ENCODE results near the gene ADGRA1.
"Not testable (repeated sequence)": the region's sequence is repeated elsewhere in the genome, so short reads cannot be mapped to it uniquely, and the experiment has no call there.

The ADGRA1 gene

DNA sequence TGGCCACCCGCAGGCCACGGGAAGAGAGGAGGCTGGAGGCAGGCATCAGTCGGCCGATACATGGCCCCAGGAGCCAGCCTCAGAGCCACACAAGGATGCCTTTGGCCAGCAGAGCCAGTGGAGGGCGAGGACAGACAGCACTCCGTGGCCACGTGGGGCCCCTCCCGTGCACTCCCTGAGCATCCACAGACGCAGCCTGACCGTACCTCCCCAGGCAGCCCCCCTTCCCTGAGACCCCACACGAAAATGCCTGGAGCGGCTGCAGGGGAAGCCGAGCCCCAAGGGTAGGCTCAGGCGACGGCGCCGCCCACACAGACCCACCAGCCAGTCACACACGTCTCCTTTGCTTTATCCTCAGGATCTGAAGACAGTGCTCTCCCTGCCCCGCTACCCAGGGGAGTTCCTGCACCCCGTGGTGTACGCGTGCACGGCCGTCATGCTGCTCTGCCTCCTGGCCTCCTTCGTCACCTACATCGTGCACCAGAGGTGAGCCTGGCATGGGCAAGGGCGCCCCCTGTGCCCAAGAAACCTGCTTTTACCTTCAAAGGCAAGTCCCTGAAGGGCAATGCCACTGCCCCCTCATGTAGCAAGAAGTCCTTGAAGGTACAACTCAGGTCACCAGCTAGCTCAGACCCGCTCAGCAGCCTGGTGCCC lies 9.0 kb downstream of the ADGRA1 start:
- DNase-seq (ENCODE audit: low read depth) = no peak

DNA sequence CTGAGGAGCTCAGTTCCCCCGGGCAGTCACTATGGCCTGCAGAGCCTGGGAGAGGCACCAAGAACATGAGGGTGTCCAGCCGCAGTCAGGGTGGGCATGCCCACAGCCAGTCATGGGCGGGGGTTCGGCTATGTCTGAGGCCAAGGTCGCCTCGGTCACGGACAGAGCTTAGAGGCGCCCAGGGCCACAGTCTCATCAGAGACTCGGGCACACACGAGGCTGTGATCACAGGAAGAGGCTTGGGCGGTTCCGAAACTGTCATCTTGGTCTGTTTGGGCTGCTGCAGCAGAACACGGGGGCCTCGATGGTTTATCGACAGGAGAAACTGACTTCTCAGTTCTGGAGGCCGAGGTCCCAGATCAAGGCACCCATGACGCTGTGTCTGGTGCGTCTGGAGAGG lies 9.7 kb downstream of the ADGRA1 start:
- DNase-seq (ENCODE audit: low read depth) = no peak

DNA sequence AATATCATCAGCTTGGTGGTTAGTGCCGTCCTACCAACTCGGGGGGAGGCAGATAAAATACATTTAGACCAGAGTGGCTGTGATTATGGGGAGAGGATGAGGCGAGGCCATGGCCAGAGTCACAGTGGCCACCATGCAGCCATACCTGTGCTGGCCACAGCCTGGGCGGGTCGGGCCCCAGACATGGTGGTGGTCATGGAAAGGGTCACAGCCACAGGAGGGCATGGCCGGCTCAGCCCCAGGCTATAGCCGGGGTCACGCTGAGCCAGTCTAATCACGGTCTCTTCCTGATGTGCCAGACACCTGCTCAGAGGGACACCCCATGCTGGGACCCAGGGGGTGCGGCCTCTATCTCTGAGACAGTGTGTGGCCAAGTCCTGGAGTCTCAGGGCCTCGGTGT lies 10.2 kb downstream of the ADGRA1 start:
- DNase-seq (ENCODE audit: low read depth) = no peak

GRCh38 chr10:133098426-133099124 lies 10.9 kb downstream of the ADGRA1 start:
- no peak for DNase-seq (ENCODE audit: low read depth)

DNA sequence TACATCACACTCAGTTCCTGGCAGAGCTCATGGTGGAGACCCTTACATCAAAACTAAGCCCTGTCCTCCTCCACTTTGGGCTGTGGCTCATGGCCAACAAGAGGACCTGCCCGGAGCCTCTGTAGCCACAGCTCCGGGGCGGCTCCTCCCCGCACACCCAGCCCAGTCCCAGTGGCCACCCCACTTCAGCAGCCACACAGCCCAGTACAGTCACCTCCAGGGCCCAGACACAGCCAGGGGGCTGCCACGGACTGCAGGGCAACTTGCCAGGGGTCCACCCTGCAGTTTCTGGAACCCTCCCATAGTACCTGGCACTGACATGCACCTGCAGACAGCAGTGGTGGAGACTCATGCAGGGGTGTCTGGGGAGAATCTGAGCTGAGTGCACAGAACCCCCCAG lies 11.8 kb downstream of the ADGRA1 start:
- no peak for DNase-seq (ENCODE audit: low read depth)

- no peak for DNase-seq (ENCODE audit: low read depth)
These were observed 12.5 kb downstream of the ADGRA1 start for GRCh38 chr10:133100186-133100585.

GRCh38 chr10:133100706-133101415 lies 13.1 kb downstream of the ADGRA1 start:
- DNase-seq (ENCODE audit: low read depth) = no peak

GRCh38 chr10:133101416-133101810 lies 13.7 kb downstream of the ADGRA1 start:
- no peak for DNase-seq (ENCODE audit: low read depth)

DNA sequence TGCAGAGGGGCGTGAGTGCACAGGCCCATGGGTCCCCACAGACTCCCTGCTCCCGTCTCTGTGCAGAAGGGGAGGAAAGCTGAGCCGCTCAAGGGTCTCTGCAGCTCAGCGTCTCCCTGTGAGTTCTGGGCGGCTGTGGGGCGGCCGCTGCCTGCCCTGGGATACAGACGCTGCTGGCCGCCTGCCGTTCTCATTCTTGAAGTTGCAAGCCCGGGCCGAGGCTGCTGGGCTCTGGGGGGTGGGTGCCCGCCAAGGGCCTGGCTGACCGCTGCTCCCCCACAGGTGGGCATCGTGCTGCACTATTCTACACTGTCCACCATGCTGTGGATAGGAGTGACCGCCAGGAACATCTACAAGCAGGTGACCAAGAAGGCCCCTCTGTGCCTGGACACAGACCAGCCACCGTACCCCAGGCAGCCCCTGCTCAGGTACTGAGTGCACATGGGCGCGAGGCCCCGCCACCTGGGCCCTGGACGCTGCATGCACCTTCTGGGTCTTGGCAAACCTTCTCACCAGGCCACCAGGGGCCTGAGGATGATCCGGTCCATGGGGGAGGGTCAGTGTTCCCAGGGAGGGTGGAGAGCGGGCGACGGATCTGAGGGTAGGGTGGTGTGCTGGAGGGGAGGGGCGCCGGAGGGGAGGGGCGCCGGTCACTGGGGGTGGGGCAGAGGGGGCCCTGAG lies 14.8 kb downstream of the ADGRA1 start:
- DNase-seq (ENCODE audit: low read depth) = no peak

DNA sequence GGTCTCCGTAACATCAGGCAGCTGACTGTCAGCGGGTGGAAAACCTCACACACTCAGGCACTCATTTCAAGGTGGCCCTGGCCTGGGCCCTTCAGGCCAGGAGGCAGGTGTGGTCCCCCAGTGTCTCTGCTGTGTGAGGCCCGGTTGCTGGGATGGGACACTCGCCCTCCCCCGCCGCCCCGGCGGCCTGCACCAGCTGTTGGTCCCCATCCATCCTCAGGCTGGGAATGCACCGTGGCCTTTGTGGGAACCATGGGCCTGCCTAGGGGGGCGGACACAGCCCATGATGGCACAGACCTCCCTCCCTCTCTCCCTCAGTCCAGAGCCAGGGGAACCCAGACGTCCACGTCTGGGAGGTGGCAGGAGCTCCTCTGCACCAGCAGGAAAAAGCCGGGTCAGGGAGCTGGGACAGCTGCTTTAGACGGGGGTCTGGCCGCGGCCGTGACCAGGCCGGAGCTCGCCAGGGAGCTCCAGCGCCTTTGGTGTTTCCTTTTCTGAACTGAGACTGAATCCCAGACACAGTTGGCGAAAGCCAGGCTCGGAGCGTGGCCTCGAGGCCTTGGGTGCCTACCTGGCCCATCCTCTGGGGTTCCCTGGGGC lies 15.7 kb downstream of the ADGRA1 start:
- no peak for DNase-seq (ENCODE audit: low read depth)

DNA sequence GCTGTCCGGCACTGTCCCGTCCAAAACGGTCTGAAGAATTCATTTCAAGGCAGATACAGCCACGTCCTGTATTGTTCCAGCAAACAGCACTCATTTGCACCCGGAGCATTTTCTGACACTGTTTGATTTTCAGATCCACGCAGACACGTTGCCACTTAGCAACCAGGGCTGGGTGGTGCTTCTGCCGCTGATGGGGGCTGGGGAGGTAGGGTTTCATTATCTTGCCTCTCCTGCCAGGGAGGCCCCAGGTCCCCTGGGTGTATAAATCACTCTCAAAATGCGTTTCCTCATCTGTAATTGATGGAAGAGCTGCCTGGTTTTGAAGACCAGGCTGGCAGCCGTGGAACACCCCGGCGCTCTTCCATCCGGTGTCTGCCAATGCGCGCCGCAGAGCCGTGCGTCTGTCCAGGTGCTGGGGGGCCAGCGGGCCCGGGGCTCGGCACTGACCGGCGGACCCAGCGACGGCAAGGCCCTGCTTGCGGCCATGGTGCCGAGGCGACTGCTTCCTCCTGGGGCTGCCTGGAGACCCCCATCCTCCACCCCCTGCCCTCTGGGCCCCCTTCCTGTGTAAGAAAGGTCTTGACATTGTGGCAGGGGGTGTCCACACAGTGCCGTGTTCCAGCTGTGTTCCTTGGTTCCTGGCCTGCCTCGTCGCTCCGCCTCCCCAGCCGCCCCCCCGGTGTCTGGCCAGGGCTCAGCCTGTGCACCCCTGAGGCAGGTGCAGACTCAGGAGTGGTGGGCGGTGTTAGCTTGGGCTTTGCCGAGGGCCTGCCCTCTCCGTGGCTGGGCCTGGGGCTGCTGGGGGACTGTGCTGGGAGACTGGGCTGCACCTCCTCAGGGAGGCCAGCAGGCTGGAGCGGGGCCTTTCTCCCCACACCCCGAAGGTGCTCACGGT lies 16.6 kb downstream of the ADGRA1 start:
- no peak for DNase-seq (ENCODE audit: low read depth)

- DNase-seq (ENCODE audit: low read depth) = no peak
These were observed 17.4 kb downstream of the ADGRA1 start for GRCh38 chr10:133104963-133105640.

DNA sequence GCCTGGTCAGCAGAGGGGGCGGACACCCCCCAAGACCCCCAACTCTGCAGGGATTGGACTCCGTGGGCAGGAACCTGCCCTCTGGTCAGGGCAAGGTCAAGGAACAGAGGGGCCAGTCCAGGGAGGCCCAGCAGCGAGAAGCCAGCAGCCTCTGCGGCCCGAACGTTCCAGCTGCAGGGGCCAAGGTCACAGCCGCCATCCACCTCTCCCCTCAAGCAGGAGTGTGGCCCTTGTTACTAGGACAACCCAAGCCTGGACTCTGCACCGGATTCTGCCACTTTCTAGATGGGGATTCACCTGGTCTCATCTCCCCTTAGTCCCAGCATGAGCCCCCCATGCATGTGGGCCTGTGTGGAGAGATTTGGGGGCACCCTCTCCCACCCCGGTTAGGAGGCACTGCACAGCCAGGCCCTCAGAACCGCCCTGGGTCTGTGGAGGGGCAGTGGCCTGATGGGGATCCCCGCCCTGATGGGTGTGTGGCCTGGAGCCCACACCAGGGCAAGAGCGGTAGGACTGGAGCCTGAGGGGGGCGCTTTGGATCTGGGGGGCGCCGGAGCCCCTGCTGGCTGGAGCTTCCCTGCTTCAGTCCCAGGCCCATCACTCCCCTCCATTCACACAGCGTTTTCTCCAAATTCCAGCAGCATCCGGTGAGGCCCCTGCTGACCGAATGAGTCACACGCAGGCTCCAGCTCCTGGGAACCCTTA lies 18.1 kb downstream of the ADGRA1 start:
- DNase-seq (ENCODE audit: low read depth) = no peak

DNA sequence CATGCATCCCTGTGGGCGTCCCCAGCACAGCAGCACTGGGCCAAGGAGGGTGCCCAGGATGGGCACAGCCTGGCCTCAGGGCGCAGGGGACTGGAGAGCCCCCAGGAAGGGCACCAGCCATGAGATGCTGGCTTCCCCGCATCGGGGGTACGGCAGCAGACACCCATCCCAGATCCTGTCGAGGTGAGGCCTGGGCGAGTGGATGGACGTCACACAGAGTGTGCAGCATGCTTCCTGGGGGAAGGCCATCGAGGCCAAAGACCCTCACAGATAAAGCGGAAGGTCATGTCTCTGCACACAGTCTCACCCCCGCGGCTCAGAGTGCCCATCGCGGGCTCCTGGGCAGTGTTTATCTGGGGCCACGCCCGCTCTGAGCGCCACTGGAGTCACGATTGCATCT lies 18.8 kb downstream of the ADGRA1 start:
- DNase-seq (ENCODE audit: low read depth) = no peak

- DNase-seq (ENCODE audit: low read depth) = no peak
These were observed 19.7 kb downstream of the ADGRA1 start for GRCh38 chr10:133107442-133107841.

GRCh38 chr10:133109711-133110110 lies 22.0 kb downstream of the ADGRA1 start:
- DNase-seq (ENCODE audit: low read depth) = no peak

- no peak for DNase-seq (ENCODE audit: low read depth)
These were observed 22.4 kb downstream of the ADGRA1 start for GRCh38 chr10:133110133-133110532.

- no peak for DNase-seq (ENCODE audit: low read depth)
These were observed 23.0 kb downstream of the ADGRA1 start for GRCh38 chr10:133110609-133111275.

GRCh38 chr10:133111640-133112039 lies 23.9 kb downstream of the ADGRA1 start:
- not testable (repeated sequence) for DNase-seq (ENCODE audit: low read depth)
